ENCODE results near the gene TOMM34. TPM values are rescaled to one million over a fixed set of nuclear protein-coding genes. Genes with fewer than 3 reads are reported as not detected.

The TOMM34 gene
- total RNA-seq, 1 experiment from 2014 or later, result 37.5 TPM

- H3K56ac ChIP-seq (ENCODE audit: insufficient read length, low read depth, low read length), result no peak overlapping the region
- Mint-ChIP-seq H3K27ac (no peak overlapping the region), H3K36me3 (ENCODE audit: insufficient read depth in 1 of 3, low read depth in 3 of 3) (peaks cover 25 to 75% (median 67%) of the 10 kb centered on the region in 3 experiments), H3K4me3 (no peak overlapping the region), H3K4me1 (peaks cover 8 to 12% of the 10 kb centered on the region in 2 experiments), H3K9me3 (no peaks in the 10 kb centered on the region), H3K27me3 (ENCODE audit: low read depth) (no peaks in the 10 kb centered on the region)
- no peaks in the 10 kb centered on the region for H3K9me3 ChIP-seq (ENCODE audit: control insufficient read depth, low read depth, low read length)
- H3K4ac ChIP-seq (ENCODE audit: low read depth, low read length), result no peak overlapping the region
- no peak overlapping the region for H3K14ac ChIP-seq (ENCODE audit: insufficient read depth, low read length)
- H3K27me3 ChIP-seq (ENCODE audit: insufficient read depth, low read length), result no peaks in the 10 kb centered on the region
- no peak for DNase-seq
- H3K79me1 ChIP-seq (ENCODE audit: insufficient read depth, low read depth, low read length, poor library complexity, severe bottlenecking), result peaks cover 5% of the 10 kb centered on the region
- no peak overlapping the region for H2AK5ac ChIP-seq (ENCODE audit: insufficient read length, low read length)
- peaks cover 4% of the 10 kb centered on the region; the same call in 1 of the 2 replicates for H3K4me1 ChIP-seq (ENCODE audit: insufficient read depth, low read length)
- no peak overlapping the region for H2BK20ac ChIP-seq (ENCODE audit: low read depth, low read length, poor library complexity, severe bottlenecking)
- no peaks in the 10 kb centered on the region for H4K20me1 ChIP-seq (ENCODE audit: control insufficient read depth, insufficient read depth, insufficient read length)
- H4K91ac ChIP-seq (ENCODE audit: insufficient read length, low read depth, low read length), result no peak overlapping the region
- H3K9ac ChIP-seq (ENCODE audit: extremely low read depth, insufficient read length, low read length), result no peak overlapping the region
- no peak overlapping the region for H3K27ac ChIP-seq (ENCODE audit: insufficient read length, low read depth, low read length)
- no peak overlapping the region for H3K18ac ChIP-seq (ENCODE audit: insufficient read length, low read depth, low read length)
- no CpG with 5 or more reads among the region's 5 CpGs for WGBS (ENCODE audit: extremely low coverage, insufficient read length, low lambda C conversion rate)
- H2BK12ac ChIP-seq (ENCODE audit: insufficient read length, low read depth, low read length), result no peak overlapping the region
- peaks cover under 1% of the 10 kb centered on the region for H3K23me2 ChIP-seq (ENCODE audit: insufficient read length, low read depth, low read length, poor library complexity, severe bottlenecking)
- H4K8ac ChIP-seq (replicated peaks; ENCODE audit: insufficient read length, low read depth, low read length), result no peak overlapping the region
- no peak overlapping the region for H2BK120ac ChIP-seq (ENCODE audit: low read depth, low read length, poor library complexity, severe bottlenecking)
- peaks cover 7% of the 10 kb centered on the region; the same call in 1 of the 2 replicates for H3K79me2 ChIP-seq (ENCODE audit: insufficient read depth, low read length)
- H4K5ac ChIP-seq (ENCODE audit: insufficient read length, low read depth, low read length), result no peak overlapping the region
- no peak overlapping the region for H3T11ph ChIP-seq (ENCODE audit: low read length)
- no peak overlapping the region for H3K23ac ChIP-seq (ENCODE audit: insufficient read length, low read depth, low read length)
- H2AFZ ChIP-seq (ENCODE audit: low read length), result no peak overlapping the region
- H3K4me2 ChIP-seq (ENCODE audit: insufficient read depth, insufficient read length, low read length), result no peak overlapping the region
- no peak for TF ChIP-seq CTCF (conservative IDR thresholded peaks at IDR 0.05)
- H2BK15ac ChIP-seq (ENCODE audit: low read depth, low read length), result no peak overlapping the region
- H2BK5ac ChIP-seq (ENCODE audit: insufficient read length, low read length), result no peak overlapping the region
Observed at GRCh38 chr20:44904377-44904776, 55.8 kb downstream of the TOMM34 start.
